ENCODE measurements around the gene CLCN7. TPM values are rescaled to one million over a fixed set of nuclear protein-coding genes. Genes with fewer than 3 reads are reported as not detected.
A peak's percentile ranks its signal among the peaks of the same experiment; 100 is the strongest.

CLCN7 gene
- total and polyA plus RNA-seq, 8 donors = 31.0 to 91.2 (median 36.2) TPM

GRCh38 chr16:1445518-1446203 lies 29.2 kb downstream of the CLCN7 start:
- DNase-seq (no peak), ATAC-seq (no peak), FAIRE-seq (no peak)
- Histone ChIP-seq H3K27me3 (no peaks in the 10 kb centered on the region), H3K4me1 (no peaks in the 10 kb centered on the region), H3K4me3 (no peak overlapping the region), H3K36me3 (no peaks in the 10 kb centered on the region), H3K9me3 (no peaks in the 10 kb centered on the region), H3K27ac (no peak overlapping the region)
- no peak for TF ChIP-seq CTCF (IDR thresholded peaks at IDR 0.05)
- intact Hi-C loops (cut with DNase I) = no loop called here
- 85 to 90% methylated on average over 25 of the region's 25 CpGs for WGBS, 2 donors

GRCh38 chr16:1444730-1445517 lies 29.9 kb downstream of the CLCN7 start:
- Histone ChIP-seq H3K27ac (no peak overlapping the region), H3K27me3 (no peaks in the 10 kb centered on the region), H3K4me3 (no peak overlapping the region), H3K9me3 (no peaks in the 10 kb centered on the region), H3K36me3 (no peaks in the 10 kb centered on the region), H3K4me1 (no peaks in the 10 kb centered on the region)
- no peak for FAIRE-seq
- intact Hi-C loops (cut with DNase I) = no loop called here
- no peak for TF ChIP-seq CTCF (IDR thresholded peaks at IDR 0.05)
- ATAC-seq = no peak
- WGBS, 2 donors = 81 to 89% methylated on average over 46 to 48 of the region's 48 CpGs
- DNase-seq = no peak

- ATAC-seq (peak in 1 of 4 donors; percentile 2), FAIRE-seq (no peak), DNase-seq (no peak)
- Histone ChIP-seq H3K4me3 (no peak within 1 kb of the TSS), H3K27ac (no peak within 1 kb of the TSS), H3K36me3 (no peaks in the 10 kb centered on the region), H3K9me3 (no peaks in the 10 kb centered on the region), H3K27me3 (no peaks in the 10 kb centered on the region), H3K4me1 (no peaks in the 10 kb centered on the region)
- intact Hi-C loops (cut with DNase I) = no loop called here
- WGBS, 2 donors = 68 to 77% methylated on average over 26 to 27 of the region's 27 CpGs
- TF ChIP-seq CTCF (IDR thresholded peaks at IDR 0.05) = no peak
Observed at GRCh38 chr16:1443980-1444729, 30.7 kb downstream of the CLCN7 start, which contains the start of gene CCDC154. TSS of gene CCDC154 (minus strand) at chr16:1444556. CDS start at chr16:1444322, 234 bp downstream.

- peak; percentile 15 to 66 (median 38) for ATAC-seq
- H3K4me1 ChIP-seq = no peaks in the 10 kb centered on the region
- no peak overlapping the region for H3K27ac ChIP-seq
- no peaks in the 10 kb centered on the region for H3K36me3 ChIP-seq
- H3K27me3 ChIP-seq = no peaks in the 10 kb centered on the region
- H3K9me3 ChIP-seq = no peaks in the 10 kb centered on the region
- no peak for FAIRE-seq
- no peak for DNase-seq
- TF ChIP-seq CTCF (IDR thresholded peaks at IDR 0.05) = no peak
- 46 to 47% methylated on average over 26 to 38 of the region's 38 CpGs for WGBS, 2 donors
- intact Hi-C loops (cut with DNase I) = no loop called here
- H3K4me3 ChIP-seq = no peak overlapping the region
Observed at GRCh38 chr16:1443403-1443973, 31.3 kb downstream of the CLCN7 start.
